Gastroesophageal sphincter (tissue), 3 donors: Measurements from ENCODE around the gene FAM135A.

ENCODE experiments used
- CTCF ChIP-seq, 4 experiments: fragments of 200-600 bp in 2 of 4; fragments of 450-650 bp in 2 of 4; sonication (generic) in 1 of 4; IDR thresholded peaks; one replicate each; pipeline ENCODE4 v1.5.1; 2017 to 2019; ENCODE audit warnings: antibody characterized with exemption in 4 of 4, mild to moderate bottlenecking in 2 of 4, moderate library complexity in 2 of 4
- EP300 ChIP-seq: sonication (generic); formaldehyde crosslinking; IDR thresholded peaks from one replicate; pipeline ENCODE4 v1.6.1; 2017; ENCODE audit warnings: antibody characterized with exemption, mild to moderate bottlenecking

GRCh38 chr6:70389261-70389660 lies 24.0 kb upstream of the FAM135A start:
- no peak for TF ChIP-seq EP300
- TF ChIP-seq CTCF (IDR thresholded peaks at IDR 0.05), result no peak
